Measurements from ENCODE around the gene TMEM37. TPM values are rescaled to one million over a fixed set of nuclear protein-coding genes. Genes with fewer than 3 reads are reported as not detected.

TMEM37 gene
- polyA plus RNA-seq, 1 donor from 2014 or later, result not detected

- Histone ChIP-seq H3K36me3 (ENCODE audit: insufficient read depth, low read length) (no peaks in the 10 kb centered on the region), H3K9me3 (ENCODE audit: low read length) (no peaks in the 10 kb centered on the region), H3K4me2 (ENCODE audit: low read length) (no peak overlapping the region), H3K9me2 (ENCODE audit: insufficient read depth, low read length) (no peaks in the 10 kb centered on the region), H3K79me2 (replicated peaks; ENCODE audit: insufficient read depth, low read length) (no peaks in the 10 kb centered on the region), H2AFZ (ENCODE audit: low read depth, low read length) (no peak overlapping the region), H3F3A (ENCODE audit: insufficient read depth, low read length, poor library complexity, severe bottlenecking) (no peaks in the 10 kb centered on the region), H4K20me1 (ENCODE audit: insufficient read depth) (no peaks in the 10 kb centered on the region), H3K4me3 (ENCODE audit: low read length) (no peak overlapping the region), H3K9ac (ENCODE audit: low read length) (no peak overlapping the region), H3K27ac (ENCODE audit: low read length) (no peak overlapping the region), H3K27me3 (ENCODE audit: insufficient read depth, low read depth, low read length) (no peaks in the 10 kb centered on the region)
- TF ChIP-seq TAF1 (IDR thresholded peaks at IDR 0.05; ENCODE audit: low read depth), result no peak
- TF ChIP-seq SMC3 (conservative IDR thresholded peaks at IDR 0.05; ENCODE audit: poor library complexity), result no peak
- TF ChIP-seq CTCF (IDR thresholded peaks at IDR 0.05; ENCODE audit: poor library complexity, severe bottlenecking), result no peak
- TF ChIP-seq RAD21 (conservative IDR thresholded peaks at IDR 0.05), result no peak
Measured at GRCh38 chr2:119473621-119474370, 42.1 kb downstream of the TMEM37 start.

GRCh38 chr2:119474371-119475224 is 42.9 kb downstream of the TMEM37 start:
- no peak overlapping the region for H3K4me2 ChIP-seq (ENCODE audit: low read length)
- H3K9me3 ChIP-seq (ENCODE audit: low read length), result no peaks in the 10 kb centered on the region
- no peaks in the 10 kb centered on the region for H3K36me3 ChIP-seq (ENCODE audit: insufficient read depth, low read length)
- no peak overlapping the region for H3K9ac ChIP-seq (ENCODE audit: low read length)
- no peak overlapping the region for H3K4me3 ChIP-seq (ENCODE audit: low read length)
- no peaks in the 10 kb centered on the region for H3F3A ChIP-seq (ENCODE audit: insufficient read depth, low read length, poor library complexity, severe bottlenecking)
- H3K79me2 ChIP-seq (replicated peaks; ENCODE audit: insufficient read depth, low read length), result no peaks in the 10 kb centered on the region
- no peak overlapping the region for H2AFZ ChIP-seq (ENCODE audit: low read depth, low read length)
- TF ChIP-seq REST (IDR thresholded peaks at IDR 0.05; ENCODE audit: borderline replicate concordance) (no peak), CTCF (IDR thresholded peaks at IDR 0.05; ENCODE audit: poor library complexity, severe bottlenecking) (no peak), MXI1 (conservative IDR thresholded peaks at IDR 0.05; ENCODE audit: poor library complexity, severe bottlenecking) (no peak), EP300 (conservative IDR thresholded peaks at IDR 0.05; ENCODE audit: poor library complexity, severe bottlenecking) (no peak), EZH2 (IDR thresholded peaks at IDR 0.05; ENCODE audit: borderline replicate concordance, insufficient read depth, low read length, poor library complexity, severe bottlenecking) (no peak), RAD21 (conservative IDR thresholded peaks at IDR 0.05) (no peak), TAF1 (IDR thresholded peaks at IDR 0.05; ENCODE audit: low read depth) (no peak), SMC3 (conservative IDR thresholded peaks at IDR 0.05; ENCODE audit: poor library complexity) (no peak), POLR2AphosphoS5 (IDR thresholded peaks at IDR 0.05) (no peak)
- H3K27me3 ChIP-seq (ENCODE audit: insufficient read depth, low read depth, low read length), result no peaks in the 10 kb centered on the region
- no peaks in the 10 kb centered on the region for H3K9me2 ChIP-seq (ENCODE audit: insufficient read depth, low read length)
- H4K20me1 ChIP-seq (ENCODE audit: insufficient read depth), result no peaks in the 10 kb centered on the region
- H3K27ac ChIP-seq (ENCODE audit: low read length), result no peak overlapping the region

Measured in neural cell (in vitro differentiated cells).